Measurements from ENCODE around the gene CTDSP2. TPM values are rescaled to one million over a fixed set of nuclear protein-coding genes. Genes with fewer than 3 reads are reported as not detected.

Gene CTDSP2
- total RNA-seq, 1 experiment from 2014 or later, result 117 TPM

DNA sequence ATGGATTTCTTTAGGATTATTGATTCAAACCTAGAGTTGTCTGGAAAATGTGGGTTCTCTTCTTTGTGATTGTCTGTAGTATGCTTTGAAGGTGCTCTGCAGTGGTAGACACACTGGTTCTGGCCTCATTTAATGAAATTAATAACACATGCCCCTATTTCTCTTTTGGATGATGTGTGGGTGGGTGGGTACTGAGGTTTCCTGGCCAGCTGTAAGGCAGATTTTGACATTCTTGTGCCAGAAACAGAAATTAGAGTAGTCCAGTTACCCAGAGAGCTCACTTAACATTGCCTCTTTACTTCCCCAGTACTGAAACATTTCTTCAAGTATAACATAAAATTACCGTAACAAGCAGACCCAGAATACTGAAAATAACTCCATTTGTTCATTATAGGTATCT is 49.5 kb downstream of the CTDSP2 start:
- BruUV-seq (replicated peaks), result no TSS peak
- no peak for DNase-seq
- no peaks in the 10 kb centered on the region for H3K9me3 Mint-ChIP-seq (ENCODE audit: low read depth, unreplicated experiment)
- CTCF ChIA-PET, result no interaction called here
- H3K27ac Mint-ChIP-seq (ENCODE audit: unreplicated experiment), result no peak overlapping the region
- H3K27me3 Mint-ChIP-seq (ENCODE audit: unreplicated experiment), result no peaks in the 10 kb centered on the region
- peaks cover 34% of the 10 kb centered on the region for H3K36me3 Mint-ChIP-seq (ENCODE audit: insufficient read depth, unreplicated experiment)
- intact Hi-C loops (cut with micrococcal nuclease; ENCODE audit: unreplicated experiment), result no loop called here
- H3K4me3 Mint-ChIP-seq (ENCODE audit: low read depth, unreplicated experiment), result no peak overlapping the region
- no peaks in the 10 kb centered on the region for H3K4me1 Mint-ChIP-seq (ENCODE audit: low read depth, unreplicated experiment)
- TF ChIP-seq, protein P1, sequence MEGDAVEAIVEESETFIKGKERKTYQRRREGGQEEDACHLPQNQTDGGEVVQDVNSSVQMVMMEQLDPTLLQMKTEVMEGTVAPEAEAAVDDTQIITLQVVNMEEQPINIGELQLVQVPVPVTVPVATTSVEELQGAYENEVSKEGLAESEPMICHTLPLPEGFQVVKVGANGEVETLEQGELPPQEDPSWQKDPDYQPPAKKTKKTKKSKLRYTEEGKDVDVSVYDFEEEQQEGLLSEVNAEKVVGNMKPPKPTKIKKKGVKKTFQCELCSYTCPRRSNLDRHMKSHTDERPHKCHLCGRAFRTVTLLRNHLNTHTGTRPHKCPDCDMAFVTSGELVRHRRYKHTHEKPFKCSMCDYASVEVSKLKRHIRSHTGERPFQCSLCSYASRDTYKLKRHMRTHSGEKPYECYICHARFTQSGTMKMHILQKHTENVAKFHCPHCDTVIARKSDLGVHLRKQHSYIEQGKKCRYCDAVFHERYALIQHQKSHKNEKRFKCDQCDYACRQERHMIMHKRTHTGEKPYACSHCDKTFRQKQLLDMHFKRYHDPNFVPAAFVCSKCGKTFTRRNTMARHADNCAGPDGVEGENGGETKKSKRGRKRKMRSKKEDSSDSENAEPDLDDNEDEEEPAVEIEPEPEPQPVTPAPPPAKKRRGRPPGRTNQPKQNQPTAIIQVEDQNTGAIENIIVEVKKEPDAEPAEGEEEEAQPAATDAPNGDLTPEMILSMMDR (IDR thresholded peaks at IDR 0.05; ENCODE audit: unreplicated experiment), result no peak

DNA sequence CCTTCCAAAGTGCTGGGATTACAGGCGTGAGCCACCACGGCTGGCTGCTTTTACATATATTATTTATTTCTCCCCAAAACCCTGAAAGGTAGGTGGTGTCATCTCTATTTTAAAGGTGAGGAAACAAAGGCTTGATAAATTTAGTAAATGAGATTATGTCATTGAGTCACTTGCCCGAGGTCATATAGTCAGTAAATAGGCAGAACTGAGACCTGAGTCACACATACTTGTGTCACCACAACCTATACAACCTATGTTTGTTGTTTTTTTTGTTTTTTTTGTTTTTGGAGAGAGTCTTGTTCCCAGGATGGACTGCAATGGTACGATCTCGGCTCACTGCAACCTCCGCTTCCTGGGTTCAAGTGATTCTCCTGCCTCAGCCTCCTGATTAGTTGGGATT is 51.2 kb downstream of the CTDSP2 start:
- BruUV-seq (replicated peaks), result no TSS peak
- CTCF ChIA-PET, result interaction anchor here (0.6 kb wide), 1 partner anchor 366 kb away, joined by 3 read pairs; no protein-coding TSS in a partner anchor
- intact Hi-C loops (cut with micrococcal nuclease; ENCODE audit: unreplicated experiment), result no loop called here
- no peak overlapping the region for H3K4me3 Mint-ChIP-seq (ENCODE audit: low read depth, unreplicated experiment)
- no peak for DNase-seq
- no peak overlapping the region for H3K27ac Mint-ChIP-seq (ENCODE audit: unreplicated experiment)
- H3K36me3 Mint-ChIP-seq (ENCODE audit: insufficient read depth, unreplicated experiment), result peaks cover 46% of the 10 kb centered on the region
- TF ChIP-seq, protein P1 (IDR thresholded peaks at IDR 0.05; ENCODE audit: unreplicated experiment), result no peak
- H3K9me3 Mint-ChIP-seq (ENCODE audit: low read depth, unreplicated experiment), result no peaks in the 10 kb centered on the region
- H3K4me1 Mint-ChIP-seq (ENCODE audit: low read depth, unreplicated experiment), result no peaks in the 10 kb centered on the region
- H3K27me3 Mint-ChIP-seq (ENCODE audit: unreplicated experiment), result no peaks in the 10 kb centered on the region

DNA sequence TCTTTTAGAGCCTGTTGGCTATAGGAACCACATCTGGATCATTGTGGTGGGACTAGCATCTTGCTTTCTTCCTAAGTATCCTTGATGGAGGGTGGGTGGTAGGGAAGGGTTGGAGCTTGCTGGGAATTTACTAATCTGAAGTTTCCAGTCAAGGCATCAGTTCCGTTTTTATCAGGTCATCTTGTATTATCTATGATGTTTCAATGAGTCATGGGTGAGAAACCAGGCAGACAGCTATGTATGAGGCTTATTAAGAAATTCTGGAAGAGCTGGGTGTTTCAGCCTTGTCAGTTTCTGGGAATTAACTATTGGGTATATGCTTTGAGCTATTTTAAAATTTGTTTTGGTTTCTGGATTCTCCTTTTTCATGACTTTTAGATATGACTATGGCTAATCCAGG is 52.6 kb downstream of the CTDSP2 start:
- no TSS peak for BruUV-seq (replicated peaks)
- Mint-ChIP-seq H3K9me3 (ENCODE audit: low read depth, unreplicated experiment) (no peaks in the 10 kb centered on the region), H3K36me3 (ENCODE audit: insufficient read depth, unreplicated experiment) (peaks cover 59% of the 10 kb centered on the region), H3K27me3 (ENCODE audit: unreplicated experiment) (no peaks in the 10 kb centered on the region), H3K4me3 (ENCODE audit: low read depth, unreplicated experiment) (no peak overlapping the region), H3K27ac (ENCODE audit: unreplicated experiment) (no peak overlapping the region), H3K4me1 (ENCODE audit: low read depth, unreplicated experiment) (no peaks in the 10 kb centered on the region)
- intact Hi-C loops (cut with micrococcal nuclease; ENCODE audit: unreplicated experiment), result no loop called here
- no peak for DNase-seq
- TF ChIP-seq, protein P1 (IDR thresholded peaks at IDR 0.05; ENCODE audit: unreplicated experiment), result no peak
- CTCF ChIA-PET, result interaction anchor here (1.2 kb wide), 1 partner anchor 103 kb away, joined by 3 read pairs; no protein-coding TSS in a partner anchor

DNA sequence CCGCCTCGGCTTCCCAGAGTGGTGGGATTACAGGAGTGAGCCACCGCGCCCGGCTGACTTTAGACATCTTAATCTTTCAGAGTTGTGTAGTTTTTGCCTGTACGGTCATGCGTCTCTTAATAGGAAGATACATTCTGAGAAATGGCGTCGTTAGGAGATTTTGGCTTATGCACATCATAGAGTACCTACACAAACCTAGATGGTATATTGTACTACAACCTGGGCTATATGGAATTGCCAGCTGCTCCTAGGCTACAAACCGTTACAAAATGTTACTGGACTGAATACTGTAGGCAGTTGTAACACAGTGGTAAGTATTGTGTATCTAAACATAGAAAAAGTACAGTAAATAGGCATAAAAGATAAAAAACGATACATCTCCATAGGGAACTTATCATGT is 62.7 kb downstream of the CTDSP2 start:
- DNase-seq, result no peak
- Mint-ChIP-seq H3K4me1 (ENCODE audit: low read depth, unreplicated experiment) (no peaks in the 10 kb centered on the region), H3K27ac (ENCODE audit: unreplicated experiment) (no peak overlapping the region), H3K27me3 (ENCODE audit: unreplicated experiment) (no peaks in the 10 kb centered on the region), H3K4me3 (ENCODE audit: low read depth, unreplicated experiment) (peak overlapping the region; percentile 100), H3K9me3 (ENCODE audit: low read depth, unreplicated experiment) (no peaks in the 10 kb centered on the region), H3K36me3 (ENCODE audit: insufficient read depth, unreplicated experiment) (peaks cover 22% of the 10 kb centered on the region)
- CTCF ChIA-PET, result no interaction called here
- TSS peak; percentile 57 for BruUV-seq (replicated peaks)
- intact Hi-C loops (cut with micrococcal nuclease; ENCODE audit: unreplicated experiment), result no loop called here
- TF ChIP-seq, protein P1 (IDR thresholded peaks at IDR 0.05; ENCODE audit: unreplicated experiment), result no peak

All from Calu3 (cell line).